ENCODE results near the gene RNF130.

DNA sequence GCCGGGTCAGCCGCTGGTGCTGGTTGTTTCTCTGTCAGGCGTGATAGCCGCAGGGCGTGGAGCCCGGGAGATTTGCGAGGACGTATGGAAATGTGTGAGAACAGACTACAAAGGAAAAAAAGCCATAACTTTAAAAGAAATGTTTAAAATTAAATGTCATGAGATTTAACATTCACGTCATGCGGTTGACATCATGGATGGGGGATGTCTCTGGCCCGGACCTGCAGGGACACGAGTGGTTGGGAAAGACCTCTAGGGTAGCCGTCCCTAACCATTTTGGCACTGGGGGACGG lies 643 bp upstream of the RNF130 start:
- TF ChIP-seq, protein P1, sequence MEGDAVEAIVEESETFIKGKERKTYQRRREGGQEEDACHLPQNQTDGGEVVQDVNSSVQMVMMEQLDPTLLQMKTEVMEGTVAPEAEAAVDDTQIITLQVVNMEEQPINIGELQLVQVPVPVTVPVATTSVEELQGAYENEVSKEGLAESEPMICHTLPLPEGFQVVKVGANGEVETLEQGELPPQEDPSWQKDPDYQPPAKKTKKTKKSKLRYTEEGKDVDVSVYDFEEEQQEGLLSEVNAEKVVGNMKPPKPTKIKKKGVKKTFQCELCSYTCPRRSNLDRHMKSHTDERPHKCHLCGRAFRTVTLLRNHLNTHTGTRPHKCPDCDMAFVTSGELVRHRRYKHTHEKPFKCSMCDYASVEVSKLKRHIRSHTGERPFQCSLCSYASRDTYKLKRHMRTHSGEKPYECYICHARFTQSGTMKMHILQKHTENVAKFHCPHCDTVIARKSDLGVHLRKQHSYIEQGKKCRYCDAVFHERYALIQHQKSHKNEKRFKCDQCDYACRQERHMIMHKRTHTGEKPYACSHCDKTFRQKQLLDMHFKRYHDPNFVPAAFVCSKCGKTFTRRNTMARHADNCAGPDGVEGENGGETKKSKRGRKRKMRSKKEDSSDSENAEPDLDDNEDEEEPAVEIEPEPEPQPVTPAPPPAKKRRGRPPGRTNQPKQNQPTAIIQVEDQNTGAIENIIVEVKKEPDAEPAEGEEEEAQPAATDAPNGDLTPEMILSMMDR (IDR thresholded peaks at IDR 0.05): no peak
- no peak for TF ChIP-seq POLR2AphosphoS5 (IDR thresholded peaks at IDR 0.05)
- TF ChIP-seq POLR2A (IDR thresholded peaks at IDR 0.05): no peak
- no peak for TF ChIP-seq EP300 (IDR thresholded peaks at IDR 0.05)
